GM12878 (cell line): Measurements from ENCODE around the gene ITGAL.
A peak's percentile ranks its signal among the peaks of the same experiment; 100 is the strongest.

ENCODE experiments used
- HDAC2 ChIP-seq: fragments of 200-600 bp; sonication (generic); IDR thresholded peaks from 2 replicates; pipeline ENCODE4 v1.6.1; 2017
- JUND ChIP-seq: IDR thresholded peaks from 2 replicates; pipeline ENCODE4 v1.6.1; 2012; ENCODE audit warnings: low read depth, mild to moderate bottlenecking, low read length, improper control_type of control experiment, moderate library complexity
- POLR2A ChIP-seq: IDR thresholded peaks from 2 replicates; pipeline ENCODE4 v1.6.1; 2011; ENCODE audit warnings: low read depth, mild to moderate bottlenecking, low read length
- POLR2AphosphoS5 ChIP-seq: IDR thresholded peaks from 2 replicates; pipeline ENCODE4 v1.6.1; 2011; ENCODE audit warnings: mild to moderate bottlenecking, low read length, inconsistent platforms
- SREBF2 ChIP-seq: IDR thresholded peaks from 2 replicates; pipeline ENCODE4 v1.6.1; 2012; ENCODE audit warnings: mild to moderate bottlenecking, low read length
- SRF ChIP-seq, 2 experiments: IDR thresholded peaks; 2 replicates each; pipeline ENCODE4 v1.6.1; 2011; ENCODE audit warnings: low read depth in 2 of 2, low read length in 2 of 2, mild to moderate bottlenecking in 1 of 2, moderate library complexity in 1 of 2
- SUZ12 ChIP-seq: fragments of 200-600 bp; sonication (generic); IDR thresholded peaks from one replicate; pipeline ENCODE4 v1.6.1; 2018; ENCODE audit warnings: antibody characterized with exemption, mild to moderate bottlenecking; ENCODE audit not compliant: unreplicated experiment
- TCF12 ChIP-seq: IDR thresholded peaks from 2 replicates; pipeline ENCODE4 v1.6.1; 2011; ENCODE audit warnings: low read depth, mild to moderate bottlenecking, low read length
- ZNF274 ChIP-seq: IDR thresholded peaks from one replicate; pipeline ENCODE4 v1.8.0; 2011; ENCODE audit not compliant: insufficient read length, insufficient read depth
- TF ChIP-seq, protein P1 (sequence below), 3 experiments: IDR thresholded peaks in 2 of 3; conservative IDR thresholded peaks in 1 of 3; 2 replicates each; pipeline ENCODE4 v1.5.1; 2011; ENCODE audit warnings: low read depth in 3 of 3, low read length in 3 of 3, mild to moderate bottlenecking in 3 of 3, control low read depth in 2 of 3, moderate library complexity in 2 of 3, inconsistent platforms in 1 of 3, mixed read lengths in 1 of 3; ENCODE audit not compliant: control insufficient read depth in 2 of 3, insufficient read depth in 1 of 3; ENCODE audit errors: extremely low read depth in 1 of 3

DNA sequence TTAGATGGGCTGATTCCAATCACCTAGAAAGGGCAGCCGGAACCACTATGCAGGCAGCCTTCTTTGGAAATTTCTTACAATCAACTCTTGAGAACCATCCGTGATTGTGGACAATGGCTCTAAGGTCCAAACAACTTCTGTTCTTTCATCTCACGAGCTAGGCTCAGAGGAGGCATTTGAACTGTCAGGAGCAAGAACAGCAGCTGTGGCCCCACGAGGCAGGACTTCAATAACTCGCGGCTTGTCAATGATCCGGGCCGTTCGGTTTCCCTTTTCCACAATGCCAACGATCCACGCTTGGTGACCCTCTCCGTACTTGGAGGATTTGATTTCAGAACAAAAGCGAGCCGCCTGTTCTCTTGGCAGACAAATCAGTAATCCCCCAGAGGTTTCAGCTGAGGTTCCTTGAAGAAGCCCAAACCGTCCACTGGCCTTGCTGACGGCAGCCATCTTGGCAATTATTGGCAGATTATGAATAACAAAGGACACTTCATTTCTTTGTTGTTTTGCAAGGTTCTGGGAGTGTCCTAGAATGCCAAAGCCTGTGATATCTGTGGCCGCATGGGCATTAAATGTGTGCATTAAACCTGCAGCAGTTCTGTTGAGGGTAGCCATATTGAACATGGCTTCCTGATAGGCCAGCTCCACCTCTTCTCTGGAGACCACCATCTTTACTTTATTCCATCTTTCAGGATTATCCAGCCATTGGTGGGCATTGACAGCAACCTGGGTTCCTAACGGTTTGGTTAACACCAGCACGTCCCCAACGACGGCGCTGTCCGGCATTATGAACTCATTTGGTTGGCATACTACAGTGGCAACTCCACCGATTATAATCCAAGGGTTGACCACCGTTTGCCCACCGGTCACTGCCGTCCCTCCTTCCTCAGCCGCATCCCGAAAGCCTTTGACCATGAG, 28.1 kb upstream of the ITGAL start:
- TF ChIP-seq, protein P1, sequence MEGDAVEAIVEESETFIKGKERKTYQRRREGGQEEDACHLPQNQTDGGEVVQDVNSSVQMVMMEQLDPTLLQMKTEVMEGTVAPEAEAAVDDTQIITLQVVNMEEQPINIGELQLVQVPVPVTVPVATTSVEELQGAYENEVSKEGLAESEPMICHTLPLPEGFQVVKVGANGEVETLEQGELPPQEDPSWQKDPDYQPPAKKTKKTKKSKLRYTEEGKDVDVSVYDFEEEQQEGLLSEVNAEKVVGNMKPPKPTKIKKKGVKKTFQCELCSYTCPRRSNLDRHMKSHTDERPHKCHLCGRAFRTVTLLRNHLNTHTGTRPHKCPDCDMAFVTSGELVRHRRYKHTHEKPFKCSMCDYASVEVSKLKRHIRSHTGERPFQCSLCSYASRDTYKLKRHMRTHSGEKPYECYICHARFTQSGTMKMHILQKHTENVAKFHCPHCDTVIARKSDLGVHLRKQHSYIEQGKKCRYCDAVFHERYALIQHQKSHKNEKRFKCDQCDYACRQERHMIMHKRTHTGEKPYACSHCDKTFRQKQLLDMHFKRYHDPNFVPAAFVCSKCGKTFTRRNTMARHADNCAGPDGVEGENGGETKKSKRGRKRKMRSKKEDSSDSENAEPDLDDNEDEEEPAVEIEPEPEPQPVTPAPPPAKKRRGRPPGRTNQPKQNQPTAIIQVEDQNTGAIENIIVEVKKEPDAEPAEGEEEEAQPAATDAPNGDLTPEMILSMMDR (IDR thresholded peaks at IDR 0.05 in 2 of 3, conservative IDR thresholded peaks at IDR 0.05 in 1 of 3; ENCODE audit: control insufficient read depth in 2 of 3, extremely low read depth in 1 of 3, insufficient read depth in 1 of 3, low read depth in 3 of 3, low read length in 3 of 3) = no peak
- no peak for TF ChIP-seq SREBF2
- TF ChIP-seq SUZ12 = no peak
- TF ChIP-seq POLR2A = no peak
- TF ChIP-seq HDAC2 = no peak
- TF ChIP-seq POLR2AphosphoS5 = peak; percentile 69
- no peak for TF ChIP-seq TCF12
- TF ChIP-seq JUND = no peak
- no peak for TF ChIP-seq ZNF274
- TF ChIP-seq SRF (IDR thresholded peaks at IDR 0.05; ENCODE audit: low read depth in 2 of 2, low read length in 2 of 2) = no peak
